Sigmoid colon (tissue), 4 donors: ENCODE measurements around the gene SPEF2.

Source experiments
- EP300 ChIP-seq, 4 donors: sonication (generic); formaldehyde crosslinking; IDR thresholded peaks; one replicate each; pipeline ENCODE4 v1.6.1; 2017; ENCODE audit warnings: antibody characterized with exemption in 4 of 4
- POLR2A ChIP-seq, 2 donors: fragments of 450-650 bp; IDR thresholded peaks; one replicate each; pipeline ENCODE4 v1.6.1; 2016; ENCODE audit warnings: antibody characterized with exemption in 2 of 2, mild to moderate bottlenecking in 2 of 2, moderate library complexity in 2 of 2
- POLR2AphosphoS5 ChIP-seq, 4 donors: sonication (generic); formaldehyde crosslinking; IDR thresholded peaks; one replicate each; pipeline ENCODE4 v1.6.1; 2017; ENCODE audit warnings: antibody characterized with exemption in 4 of 4
- TF ChIP-seq, protein P1 (sequence below), 4 experiments: fragments of 450-650 bp in 3 of 4; fragments of 200-600 bp in 1 of 4; IDR thresholded peaks; one replicate each; pipeline ENCODE4 v1.5.1; 2016 to 2019; ENCODE audit warnings: antibody characterized with exemption in 4 of 4, mild to moderate bottlenecking in 3 of 4, moderate library complexity in 2 of 4

DNA sequence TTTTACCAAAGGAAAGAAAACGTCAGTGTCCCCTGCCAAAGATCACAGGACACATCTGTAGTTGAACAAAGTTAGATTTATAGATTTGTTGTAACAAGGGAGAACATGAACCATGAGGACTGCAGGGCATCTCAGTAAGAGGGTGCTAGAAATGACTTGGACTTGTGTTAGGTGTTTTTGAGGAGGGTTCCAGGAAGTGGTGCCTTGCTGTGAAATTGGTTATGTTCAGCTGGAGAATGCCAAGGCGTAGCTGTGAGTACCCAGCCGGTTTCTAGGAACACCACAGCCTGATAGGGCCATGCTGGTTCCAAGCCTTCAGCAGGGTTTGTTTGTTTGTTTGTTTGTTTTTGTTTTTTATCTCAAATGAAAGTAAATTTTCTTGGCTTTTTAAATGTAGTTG lies 5.3 kb downstream of the SPEF2 start:
- TF ChIP-seq POLR2AphosphoS5 (IDR thresholded peaks at IDR 0.05) (no peak), EP300 (IDR thresholded peaks at IDR 0.05) (no peak), POLR2A (IDR thresholded peaks at IDR 0.05) (no peak)
- TF ChIP-seq, protein P1, sequence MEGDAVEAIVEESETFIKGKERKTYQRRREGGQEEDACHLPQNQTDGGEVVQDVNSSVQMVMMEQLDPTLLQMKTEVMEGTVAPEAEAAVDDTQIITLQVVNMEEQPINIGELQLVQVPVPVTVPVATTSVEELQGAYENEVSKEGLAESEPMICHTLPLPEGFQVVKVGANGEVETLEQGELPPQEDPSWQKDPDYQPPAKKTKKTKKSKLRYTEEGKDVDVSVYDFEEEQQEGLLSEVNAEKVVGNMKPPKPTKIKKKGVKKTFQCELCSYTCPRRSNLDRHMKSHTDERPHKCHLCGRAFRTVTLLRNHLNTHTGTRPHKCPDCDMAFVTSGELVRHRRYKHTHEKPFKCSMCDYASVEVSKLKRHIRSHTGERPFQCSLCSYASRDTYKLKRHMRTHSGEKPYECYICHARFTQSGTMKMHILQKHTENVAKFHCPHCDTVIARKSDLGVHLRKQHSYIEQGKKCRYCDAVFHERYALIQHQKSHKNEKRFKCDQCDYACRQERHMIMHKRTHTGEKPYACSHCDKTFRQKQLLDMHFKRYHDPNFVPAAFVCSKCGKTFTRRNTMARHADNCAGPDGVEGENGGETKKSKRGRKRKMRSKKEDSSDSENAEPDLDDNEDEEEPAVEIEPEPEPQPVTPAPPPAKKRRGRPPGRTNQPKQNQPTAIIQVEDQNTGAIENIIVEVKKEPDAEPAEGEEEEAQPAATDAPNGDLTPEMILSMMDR (IDR thresholded peaks at IDR 0.05), result no peak
